Measurements from ENCODE around the gene ALOXE3.

The ALOXE3 gene

DNA sequence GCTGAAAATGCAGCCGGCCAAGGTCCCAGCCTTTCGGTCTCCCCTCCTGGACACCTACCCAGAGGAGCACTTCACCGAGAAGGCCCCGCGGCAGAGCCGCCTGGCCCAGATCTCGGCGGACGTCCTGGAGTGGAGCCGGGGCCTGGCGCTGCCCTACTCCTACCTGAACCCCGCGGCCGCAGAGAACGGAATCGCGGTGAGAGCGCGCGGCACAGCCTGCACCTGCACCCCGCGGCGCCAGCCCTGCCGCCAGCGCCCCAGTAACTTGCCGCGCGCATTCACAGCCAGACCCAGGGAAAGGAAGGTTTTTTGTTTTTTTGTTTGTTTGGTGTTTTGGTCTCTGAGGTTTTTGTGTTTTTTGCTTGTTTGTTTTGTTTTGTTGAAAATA, 46.0 kb downstream of the ALOXE3 start:
- H4K20me1 ChIP-seq (ENCODE audit: insufficient read depth, low read length): no peaks in the 10 kb centered on the region
- no peak overlapping the region for H3K4me2 ChIP-seq (ENCODE audit: low read depth, low read length)
- H3K4me3 ChIP-seq (ENCODE audit: low read length): no peak overlapping the region
- H3F3A ChIP-seq (ENCODE audit: insufficient read depth, low read length): no peaks in the 10 kb centered on the region
- no peaks in the 10 kb centered on the region for H3K36me3 ChIP-seq (replicated peaks; ENCODE audit: insufficient read depth, low read length)
- no peak overlapping the region for H3K9ac ChIP-seq (ENCODE audit: low read length)
- H3K9me3 ChIP-seq (replicated peaks; ENCODE audit: insufficient read depth, low read length): no peaks in the 10 kb centered on the region
- H3K4me1 ChIP-seq (ENCODE audit: low read length): no peaks in the 10 kb centered on the region
- no peak for DNase-seq
- H3K9me2 ChIP-seq (replicated peaks; ENCODE audit: insufficient read depth, low read length): no peaks in the 10 kb centered on the region
- TF ChIP-seq, protein P1, sequence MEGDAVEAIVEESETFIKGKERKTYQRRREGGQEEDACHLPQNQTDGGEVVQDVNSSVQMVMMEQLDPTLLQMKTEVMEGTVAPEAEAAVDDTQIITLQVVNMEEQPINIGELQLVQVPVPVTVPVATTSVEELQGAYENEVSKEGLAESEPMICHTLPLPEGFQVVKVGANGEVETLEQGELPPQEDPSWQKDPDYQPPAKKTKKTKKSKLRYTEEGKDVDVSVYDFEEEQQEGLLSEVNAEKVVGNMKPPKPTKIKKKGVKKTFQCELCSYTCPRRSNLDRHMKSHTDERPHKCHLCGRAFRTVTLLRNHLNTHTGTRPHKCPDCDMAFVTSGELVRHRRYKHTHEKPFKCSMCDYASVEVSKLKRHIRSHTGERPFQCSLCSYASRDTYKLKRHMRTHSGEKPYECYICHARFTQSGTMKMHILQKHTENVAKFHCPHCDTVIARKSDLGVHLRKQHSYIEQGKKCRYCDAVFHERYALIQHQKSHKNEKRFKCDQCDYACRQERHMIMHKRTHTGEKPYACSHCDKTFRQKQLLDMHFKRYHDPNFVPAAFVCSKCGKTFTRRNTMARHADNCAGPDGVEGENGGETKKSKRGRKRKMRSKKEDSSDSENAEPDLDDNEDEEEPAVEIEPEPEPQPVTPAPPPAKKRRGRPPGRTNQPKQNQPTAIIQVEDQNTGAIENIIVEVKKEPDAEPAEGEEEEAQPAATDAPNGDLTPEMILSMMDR (IDR thresholded peaks at IDR 0.05; ENCODE audit: low read length): no peak
- peak; percentile 48 for TF ChIP-seq EZH2 (optimal IDR thresholded peaks at IDR 0.05; ENCODE audit: low read depth, low read length)
- no peak overlapping the region for H3K27ac ChIP-seq (ENCODE audit: low read length)
- H2AFZ ChIP-seq (ENCODE audit: low read length): no peak overlapping the region
- peaks cover 96% of the 10 kb centered on the region for H3K27me3 ChIP-seq (replicated peaks; ENCODE audit: insufficient read depth, low read length)
- H3K79me2 ChIP-seq (ENCODE audit: low read length): no peaks in the 10 kb centered on the region

DNA sequence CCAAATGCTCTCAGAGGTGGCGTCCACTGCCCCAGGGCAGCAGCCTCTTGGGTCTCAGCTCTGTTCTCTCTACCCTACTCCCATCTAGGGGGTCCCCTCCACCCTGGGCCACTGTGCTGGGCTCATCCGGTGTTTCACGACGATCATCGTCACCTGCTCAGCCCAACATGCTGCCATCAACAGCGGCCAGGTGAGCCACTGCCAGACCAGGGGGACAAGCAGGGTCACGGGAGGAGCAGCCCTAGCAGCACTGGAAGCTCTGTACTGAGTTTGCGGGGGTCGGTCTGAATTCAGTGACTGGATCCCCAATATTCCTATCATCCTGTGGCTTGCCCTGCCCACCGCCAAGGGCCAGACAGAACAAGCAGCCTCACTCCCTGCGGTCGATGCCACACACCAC, 46.8 kb downstream of the ALOXE3 start:
- no peaks in the 10 kb centered on the region for H3K79me2 ChIP-seq (ENCODE audit: low read length)
- TF ChIP-seq, protein P1 (IDR thresholded peaks at IDR 0.05; ENCODE audit: low read length): no peak
- TF ChIP-seq EZH2 (optimal IDR thresholded peaks at IDR 0.05; ENCODE audit: low read depth, low read length): no peak
- no peak for TF ChIP-seq EZH2phosphoT487 (IDR thresholded peaks at IDR 0.05; ENCODE audit: low read length)

DNA sequence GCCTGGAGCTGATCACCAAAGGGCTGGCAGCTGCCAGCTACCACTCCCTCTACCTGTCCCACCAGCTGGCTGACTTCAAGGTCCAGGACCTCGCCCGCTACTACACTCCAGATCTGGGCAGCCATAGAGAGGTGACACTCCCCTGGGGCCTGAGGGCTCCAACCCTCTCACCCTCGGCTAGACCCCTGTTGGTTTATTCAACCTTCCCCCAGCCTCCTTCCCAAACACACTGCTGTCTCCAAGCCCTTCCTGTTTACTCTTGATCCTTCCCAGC, 48.8 kb downstream of the ALOXE3 start:
- H3K4me2 ChIP-seq (ENCODE audit: low read depth, low read length): no peak overlapping the region
- no peaks in the 10 kb centered on the region for H3F3A ChIP-seq (ENCODE audit: insufficient read depth, low read length)
- no peak overlapping the region for H2AFZ ChIP-seq (ENCODE audit: low read length)
- H3K9ac ChIP-seq (ENCODE audit: low read length): no peak overlapping the region
- H3K9me3 ChIP-seq (replicated peaks; ENCODE audit: insufficient read depth, low read length): no peaks in the 10 kb centered on the region
- DNase-seq: no peak
- H3K36me3 ChIP-seq (replicated peaks; ENCODE audit: insufficient read depth, low read length): no peaks in the 10 kb centered on the region
- no peaks in the 10 kb centered on the region for H4K20me1 ChIP-seq (ENCODE audit: insufficient read depth, low read length)
- H3K27ac ChIP-seq (ENCODE audit: low read length): no peak overlapping the region
- no peaks in the 10 kb centered on the region for H3K79me2 ChIP-seq (ENCODE audit: low read length)
- H3K9me2 ChIP-seq (replicated peaks; ENCODE audit: insufficient read depth, low read length): no peaks in the 10 kb centered on the region
- H3K4me3 ChIP-seq (ENCODE audit: low read length): no peak overlapping the region
- H3K27me3 ChIP-seq (replicated peaks; ENCODE audit: insufficient read depth, low read length): peaks cover 96% of the 10 kb centered on the region
- H3K4me1 ChIP-seq (ENCODE audit: low read length): no peaks in the 10 kb centered on the region
- TF ChIP-seq EZH2phosphoT487 (IDR thresholded peaks at IDR 0.05; ENCODE audit: low read length) (no peak), EZH2 (optimal IDR thresholded peaks at IDR 0.05; ENCODE audit: low read depth, low read length) (no peak)
- TF ChIP-seq, protein P1 (IDR thresholded peaks at IDR 0.05; ENCODE audit: low read length): no peak

More for the DNA sequence above, 46.8 kb downstream of the ALOXE3 start:
- no peaks in the 10 kb centered on the region for H3F3A ChIP-seq (ENCODE audit: insufficient read depth, low read length)
- no peaks in the 10 kb centered on the region for H4K20me1 ChIP-seq (ENCODE audit: insufficient read depth, low read length)
- H3K27me3 ChIP-seq (replicated peaks; ENCODE audit: insufficient read depth, low read length): peaks cover 96% of the 10 kb centered on the region
- no peaks in the 10 kb centered on the region for H3K4me1 ChIP-seq (ENCODE audit: low read length)
- DNase-seq: no peak
- H3K4me2 ChIP-seq (ENCODE audit: low read depth, low read length): no peak overlapping the region
- no peak overlapping the region for H2AFZ ChIP-seq (ENCODE audit: low read length)
- H3K4me3 ChIP-seq (ENCODE audit: low read length): no peak overlapping the region
- H3K9me3 ChIP-seq (replicated peaks; ENCODE audit: insufficient read depth, low read length): no peaks in the 10 kb centered on the region
- no peak overlapping the region for H3K9ac ChIP-seq (ENCODE audit: low read length)
- no peaks in the 10 kb centered on the region for H3K9me2 ChIP-seq (replicated peaks; ENCODE audit: insufficient read depth, low read length)
- H3K36me3 ChIP-seq (replicated peaks; ENCODE audit: insufficient read depth, low read length): no peaks in the 10 kb centered on the region
- H3K27ac ChIP-seq (ENCODE audit: low read length): no peak overlapping the region
